Vagina (tissue), 2 donors: Measurements from ENCODE around the gene BST2. TPM values are rescaled to one million over a fixed set of nuclear protein-coding genes. Genes with fewer than 3 reads are reported as not detected.

Experiments used
- DNase-seq, 2 donors: peaks; one replicate each; pipeline ENCODE4 v3.0.0-alpha.2; 2017; ENCODE audit errors: extremely low spot score in 2 of 2
- H3K27ac ChIP-seq: fragments of 200-600 bp; sonication (generic); one replicate; pipeline ENCODE4 v1.5.1; 2019
- H3K27me3 ChIP-seq: fragments of 200-600 bp; sonication (generic); one replicate; pipeline ENCODE4 v1.5.1; 2019
- H3K36me3 ChIP-seq, 2 donors: fragments of 200-600 bp; sonication (generic); one replicate each; pipeline ENCODE4 v1.5.1; 2017 to 2019
- H3K4me1 ChIP-seq: fragments of 200-600 bp; sonication (generic); one replicate; pipeline ENCODE4 v1.5.1; 2019
- H3K4me3 ChIP-seq, 2 donors: fragments of 200-600 bp; sonication (generic); 1 replicate in 1 of 2; 2 replicates in 1 of 2; pipeline ENCODE4 v1.5.1; 2016 to 2019
- H3K9me3 ChIP-seq: fragments of 200-600 bp; sonication (generic); one replicate; pipeline ENCODE4 v1.5.1; 2019
- POLR2A ChIP-seq, 2 donors: fragments of 450-650 bp; IDR thresholded peaks; one replicate each; pipeline ENCODE4 v1.6.1; 2017; ENCODE audit warnings: antibody characterized with exemption in 2 of 2, mild to moderate bottlenecking in 2 of 2, moderate library complexity in 2 of 2
- POLR2AphosphoS5 ChIP-seq, 2 donors: sonication (generic); formaldehyde crosslinking; IDR thresholded peaks; one replicate each; pipeline ENCODE4 v1.9.0; 2017; ENCODE audit warnings: antibody characterized with exemption in 2 of 2, mild to moderate bottlenecking in 2 of 2, low read depth in 1 of 2; ENCODE audit not compliant: insufficient read depth in 1 of 2
- intact Hi-C: fragments of 100-400 bp; cut with DNase I; formaldehyde crosslinking; loops from one replicate; pipeline ENCODE4 v1.15.1; 2023
- total RNA-seq: library from RNA; depleted of rRNA; stranded (reverse); fragments of >200 nt; gene quantifications from one replicate; pipeline ENCODE4 v1.2.3, GENCODE V29; 2016
- TF ChIP-seq, protein P1 (sequence below), 3 experiments: fragments of 450-650 bp in 2 of 3; fragments of 200-600 bp in 1 of 3; sonication (generic) in 1 of 3; IDR thresholded peaks; one replicate each; pipeline ENCODE4 v1.5.1; 2017 to 2019; ENCODE audit warnings: antibody characterized with exemption in 3 of 3, mild to moderate bottlenecking in 2 of 3, moderate library complexity in 2 of 3

Gene BST2
- total RNA-seq, 1 donor from 2014 or later, result 88.4 TPM

GRCh38 chr19:17421942-17422341, 16.5 kb upstream of the BST2 start:
- intact Hi-C loops, result no loop called here
- H3K4me1 ChIP-seq, result peaks cover 22% of the 10 kb centered on the region
- no peaks in the 10 kb centered on the region for H3K27me3 ChIP-seq
- no peak overlapping the region for H3K27ac ChIP-seq
- DNase-seq, result no peak
- no peaks in the 10 kb centered on the region for H3K9me3 ChIP-seq
- TF ChIP-seq, protein P1, sequence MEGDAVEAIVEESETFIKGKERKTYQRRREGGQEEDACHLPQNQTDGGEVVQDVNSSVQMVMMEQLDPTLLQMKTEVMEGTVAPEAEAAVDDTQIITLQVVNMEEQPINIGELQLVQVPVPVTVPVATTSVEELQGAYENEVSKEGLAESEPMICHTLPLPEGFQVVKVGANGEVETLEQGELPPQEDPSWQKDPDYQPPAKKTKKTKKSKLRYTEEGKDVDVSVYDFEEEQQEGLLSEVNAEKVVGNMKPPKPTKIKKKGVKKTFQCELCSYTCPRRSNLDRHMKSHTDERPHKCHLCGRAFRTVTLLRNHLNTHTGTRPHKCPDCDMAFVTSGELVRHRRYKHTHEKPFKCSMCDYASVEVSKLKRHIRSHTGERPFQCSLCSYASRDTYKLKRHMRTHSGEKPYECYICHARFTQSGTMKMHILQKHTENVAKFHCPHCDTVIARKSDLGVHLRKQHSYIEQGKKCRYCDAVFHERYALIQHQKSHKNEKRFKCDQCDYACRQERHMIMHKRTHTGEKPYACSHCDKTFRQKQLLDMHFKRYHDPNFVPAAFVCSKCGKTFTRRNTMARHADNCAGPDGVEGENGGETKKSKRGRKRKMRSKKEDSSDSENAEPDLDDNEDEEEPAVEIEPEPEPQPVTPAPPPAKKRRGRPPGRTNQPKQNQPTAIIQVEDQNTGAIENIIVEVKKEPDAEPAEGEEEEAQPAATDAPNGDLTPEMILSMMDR (IDR thresholded peaks at IDR 0.05), result no peak
- TF ChIP-seq POLR2AphosphoS5 (IDR thresholded peaks at IDR 0.05; ENCODE audit: insufficient read depth in 1 of 2, low read depth in 1 of 2), result no peak
- TF ChIP-seq POLR2A (IDR thresholded peaks at IDR 0.05), result no peak
- H3K4me3 ChIP-seq, result no peak overlapping the region
- H3K36me3 ChIP-seq, result no peaks in the 10 kb centered on the region

DNA sequence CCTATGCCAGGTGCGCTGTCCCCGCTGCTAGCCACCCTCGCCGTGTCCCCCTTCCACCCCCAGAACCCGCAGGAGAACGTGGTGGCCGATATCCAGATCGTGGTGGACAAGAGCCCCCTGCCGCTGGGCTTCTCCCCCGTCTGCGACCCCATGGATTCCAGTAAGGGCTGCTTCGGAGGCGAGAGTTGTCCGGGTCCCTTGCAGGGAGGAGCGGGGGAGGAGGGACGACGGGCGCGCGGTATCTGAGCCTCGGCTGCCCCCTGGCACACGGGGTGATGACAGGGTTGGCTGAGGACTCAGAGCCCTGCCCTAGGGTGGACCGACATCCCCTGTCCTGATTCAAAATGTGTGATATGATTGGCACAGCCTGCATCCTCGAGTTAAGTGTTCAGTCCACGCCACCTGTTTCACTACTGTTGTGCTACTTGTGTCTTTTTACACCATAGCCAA, 15.1 kb upstream of the BST2 start:
- TF ChIP-seq POLR2AphosphoS5 (IDR thresholded peaks at IDR 0.05; ENCODE audit: insufficient read depth in 1 of 2, low read depth in 1 of 2), result no peak
- TF ChIP-seq, protein P1 (IDR thresholded peaks at IDR 0.05), result no peak
- TF ChIP-seq POLR2A (IDR thresholded peaks at IDR 0.05), result no peak
- H3K9me3 ChIP-seq, result no peaks in the 10 kb centered on the region
- H3K4me3 ChIP-seq, result peak overlapping the region; percentile 76 to 93
- no peaks in the 10 kb centered on the region for H3K27me3 ChIP-seq
- intact Hi-C loops, result no loop called here
- peak overlapping the region; percentile 76 for H3K27ac ChIP-seq
- H3K36me3 ChIP-seq, result no peaks in the 10 kb centered on the region
- no peak for DNase-seq
- H3K4me1 ChIP-seq, result peaks cover 22% of the 10 kb centered on the region

GRCh38 chr19:17419621-17420474, 14.4 kb upstream of the BST2 start, which contains the start of gene MVB12A:
Gene MVB12A, plus strand, starts transcription at chr19:17420047. Its CDS starts 89 bp downstream, at chr19:17420136.
- TF ChIP-seq POLR2A (IDR thresholded peaks at IDR 0.05) (no peak), POLR2AphosphoS5 (IDR thresholded peaks at IDR 0.05; ENCODE audit: insufficient read depth in 1 of 2, low read depth in 1 of 2) (peak; percentile 89 to 98)

GRCh38 chr19:17419154-17419620, 13.8 kb upstream of the BST2 start:
- Histone ChIP-seq H3K36me3 (no peaks in the 10 kb centered on the region), H3K4me1 (peaks cover 16% of the 10 kb centered on the region), H3K27me3 (no peaks in the 10 kb centered on the region), H3K4me3 (peak overlapping the region; percentile 76 to 93), H3K27ac (peak overlapping the region; percentile 80), H3K9me3 (no peaks in the 10 kb centered on the region)
- no peak for DNase-seq
- intact Hi-C loops, result no loop called here
- TF ChIP-seq POLR2AphosphoS5 (IDR thresholded peaks at IDR 0.05; ENCODE audit: insufficient read depth in 1 of 2, low read depth in 1 of 2) (no peak), POLR2A (IDR thresholded peaks at IDR 0.05) (no peak)
- TF ChIP-seq, protein P1 (IDR thresholded peaks at IDR 0.05), result no peak

More at GRCh38 chr19:17419621-17420474, 14.4 kb upstream of the BST2 start, which contains the start of gene MVB12A:
- Histone ChIP-seq H3K4me1 (peaks cover 19% of the 10 kb centered on the region), H3K27ac (peak within 1 kb of the TSS; percentile 80), H3K36me3 (no peaks in the 10 kb centered on the region), H3K4me3 (peak within 1 kb of the TSS; percentile 76 to 93), H3K9me3 (no peaks in the 10 kb centered on the region), H3K27me3 (no peaks in the 10 kb centered on the region)
- DNase-seq, result peak in 1 of 2 donors; percentile 99
- intact Hi-C loops, result no loop called here

GRCh38 chr19:17418710-17419109, 13.3 kb upstream of the BST2 start:
- no peak for DNase-seq
- Histone ChIP-seq H3K4me1 (peaks cover 16% of the 10 kb centered on the region), H3K27ac (peak overlapping the region; percentile 80), H3K9me3 (no peaks in the 10 kb centered on the region), H3K4me3 (no peak overlapping the region), H3K27me3 (no peaks in the 10 kb centered on the region), H3K36me3 (no peaks in the 10 kb centered on the region)
- intact Hi-C loops, result no loop called here
- TF ChIP-seq, protein P1 (IDR thresholded peaks at IDR 0.05), result no peak
- TF ChIP-seq POLR2A (IDR thresholded peaks at IDR 0.05), result no peak
